GM04504 (cell line): ENCODE data around the gene RMND1.
"Not testable (repeated sequence)": the region's sequence is repeated elsewhere in the genome, so short reads cannot be mapped to it uniquely, and the experiment has no call there.

Source experiments
- DNase-seq: peaks from one replicate; pipeline ENCODE4 v3.0.0-alpha.2; 2012; ENCODE audit warnings: low read depth

Gene RMND1

DNA sequence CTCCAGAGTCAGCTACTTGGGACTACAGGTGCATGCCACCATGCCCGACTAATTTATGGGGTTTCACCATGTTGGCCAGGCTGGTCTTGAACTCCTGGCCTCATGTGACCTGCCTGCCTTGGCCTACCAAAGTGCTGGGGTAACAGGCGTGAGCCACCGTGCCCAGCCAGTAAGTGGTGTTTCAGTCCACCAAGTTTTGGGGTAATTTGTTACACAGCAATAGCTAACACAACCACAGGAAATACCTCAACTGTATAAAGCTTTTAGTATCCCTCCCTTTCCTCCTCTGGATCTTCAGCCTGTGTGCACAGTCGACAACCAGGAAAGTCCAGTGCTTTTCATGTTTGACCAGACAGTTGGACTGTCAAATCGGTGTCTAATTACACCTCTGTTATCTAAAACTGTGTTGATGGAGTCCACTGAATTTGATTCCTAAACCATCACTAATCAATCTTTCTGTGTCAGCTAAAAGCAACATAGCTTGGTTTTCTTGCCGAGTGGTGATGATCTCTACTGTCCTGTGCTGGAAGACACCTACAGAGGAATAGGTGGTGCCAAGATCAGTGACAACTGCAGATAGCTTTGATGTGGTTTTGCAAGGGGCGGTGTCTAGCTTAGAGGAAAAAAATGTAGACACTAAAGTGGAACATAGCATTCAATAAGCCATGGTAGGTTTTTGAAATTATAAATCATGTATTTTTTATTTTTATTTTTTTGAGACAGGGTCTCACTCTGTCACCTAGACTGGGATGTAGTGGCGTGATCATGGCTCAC, 38.4 kb downstream of the RMND1 start:
- DNase-seq, result no peak

DNA sequence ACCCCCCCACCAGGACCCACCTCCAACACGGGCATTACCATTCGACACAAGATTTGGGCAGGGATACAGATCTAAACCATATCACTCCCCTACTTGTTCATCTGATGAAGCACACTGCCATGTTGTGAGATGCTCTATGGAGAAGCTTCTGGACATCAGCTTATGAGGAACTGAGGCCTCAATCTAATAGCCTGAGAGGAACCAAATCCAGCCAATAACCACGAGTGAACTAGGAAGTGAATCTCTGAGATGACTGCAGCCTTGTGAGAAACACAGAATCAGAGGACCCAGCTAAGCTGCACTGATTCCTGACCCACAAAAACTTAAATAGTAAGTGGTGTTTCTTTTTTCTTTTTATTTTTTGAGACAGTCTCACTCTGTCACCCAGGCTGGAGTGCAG, 39.0 kb downstream of the RMND1 start:
- DNase-seq, result no peak

DNA sequence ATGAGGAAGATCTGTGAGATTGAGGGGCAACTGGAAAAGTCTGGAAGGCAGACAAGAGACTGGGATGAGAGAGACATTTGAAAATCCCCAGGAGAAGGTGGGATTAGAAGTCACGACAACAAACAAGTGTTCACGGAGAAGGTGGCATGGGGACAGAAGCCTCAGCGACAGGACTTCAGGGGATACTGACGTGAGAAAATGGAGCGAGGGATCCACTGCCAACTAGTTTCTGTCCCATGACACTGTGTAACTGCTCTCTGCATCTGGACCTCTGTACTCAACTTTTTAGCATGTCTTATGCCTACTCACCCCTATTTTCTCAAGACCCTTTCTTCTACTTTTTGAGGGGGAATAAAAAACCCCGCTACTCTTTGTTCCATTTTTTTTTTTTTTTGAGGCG, 42.2 kb downstream of the RMND1 start:
- no peak for DNase-seq

DNA sequence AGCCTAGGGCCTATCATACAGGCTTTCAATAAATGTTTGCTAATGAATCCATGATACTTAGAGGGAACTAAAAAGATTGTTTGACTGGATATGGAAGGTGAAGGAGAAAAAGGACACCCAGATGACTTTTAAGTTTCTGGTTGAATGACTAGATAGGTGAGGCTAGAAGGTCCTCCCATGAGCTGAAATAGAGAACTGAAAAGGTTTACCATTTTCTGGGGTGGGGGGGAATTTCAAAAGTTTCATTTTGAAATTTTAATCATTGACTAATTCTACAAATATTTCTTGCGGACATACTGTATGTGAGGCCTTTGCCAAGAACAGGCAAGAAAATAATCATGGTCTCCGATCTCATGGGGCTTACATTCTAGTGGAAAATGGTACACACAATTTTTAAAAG, 42.7 kb downstream of the RMND1 start:
- DNase-seq, result no peak

DNA sequence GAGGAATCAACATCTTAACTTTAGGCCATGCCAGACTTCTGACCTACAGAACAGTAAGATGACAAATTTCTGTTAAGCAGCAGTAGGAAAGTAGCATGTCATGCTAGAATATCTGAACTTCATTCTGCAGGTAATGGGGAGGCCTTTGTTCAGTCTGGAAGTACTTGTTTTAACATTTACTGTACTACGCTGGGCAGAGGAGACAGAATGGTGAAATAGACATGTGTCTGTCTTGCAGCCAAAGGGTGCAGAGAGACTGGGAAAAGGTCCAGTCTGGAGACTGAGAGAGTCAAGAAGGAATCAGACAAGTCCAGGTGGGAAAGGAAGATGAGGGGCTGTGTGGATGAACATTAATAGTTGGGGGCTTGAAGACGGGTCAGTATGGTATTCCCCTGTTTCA, 43.1 kb downstream of the RMND1 start:
- no peak for DNase-seq

DNA sequence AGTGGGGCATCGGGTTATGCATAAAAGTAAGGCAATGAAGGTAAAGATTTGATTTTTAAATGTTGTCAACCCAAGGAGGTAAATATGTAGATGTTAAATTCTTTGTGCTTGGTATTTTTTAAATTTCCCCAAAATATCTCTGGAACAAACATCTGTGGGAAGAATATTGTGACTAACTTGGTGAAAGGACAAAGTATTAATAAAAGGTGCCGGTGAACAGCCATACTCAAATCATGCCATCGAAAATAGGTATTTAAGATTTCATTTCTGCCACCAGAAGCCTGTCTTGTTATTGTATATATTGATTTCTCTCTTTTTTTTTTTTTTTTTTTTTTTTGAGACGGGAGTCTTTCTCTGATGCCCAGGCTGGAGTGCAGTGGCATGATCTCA, 48.0 kb downstream of the RMND1 start:
- no peak for DNase-seq

DNA sequence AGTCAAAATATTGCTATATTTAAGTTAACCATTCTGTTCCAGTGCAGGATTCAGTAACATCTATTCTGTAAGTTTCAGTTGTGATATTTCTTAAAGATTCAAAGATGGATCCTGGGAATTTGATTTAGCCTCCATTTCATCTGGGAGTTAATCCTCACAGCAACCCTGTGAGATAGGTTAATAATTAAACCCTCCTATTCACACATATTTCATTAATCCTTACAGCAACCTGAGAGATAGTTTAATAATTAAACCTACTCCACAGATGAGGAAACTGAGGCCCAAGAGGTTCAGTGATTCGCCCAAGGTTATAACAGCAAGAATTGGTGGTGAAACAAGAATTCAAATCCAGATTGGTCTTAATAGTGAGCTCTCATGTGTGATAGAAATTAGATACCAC, 49.7 kb downstream of the RMND1 start:
- no peak for DNase-seq

DNA sequence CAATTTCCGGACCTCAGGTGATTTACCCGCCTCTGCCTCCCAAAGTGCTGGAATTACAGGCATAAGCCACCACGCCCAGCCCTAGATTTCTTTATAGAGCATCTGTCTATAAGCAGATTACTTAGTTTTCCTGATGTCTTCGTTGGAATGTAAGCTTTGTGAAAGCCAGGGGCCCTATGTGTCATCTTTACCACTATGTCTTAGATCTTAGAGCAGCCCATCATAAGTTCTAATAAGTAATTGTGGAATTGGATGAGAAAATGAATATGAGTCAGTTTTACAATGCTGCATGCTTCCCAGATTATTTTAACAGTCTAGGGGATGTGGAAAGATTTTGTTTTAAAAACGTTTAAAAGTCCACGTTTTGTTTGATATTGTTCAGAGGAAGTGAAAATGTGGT, 51.5 kb downstream of the RMND1 start:
- peak; percentile 50 for DNase-seq

DNA sequence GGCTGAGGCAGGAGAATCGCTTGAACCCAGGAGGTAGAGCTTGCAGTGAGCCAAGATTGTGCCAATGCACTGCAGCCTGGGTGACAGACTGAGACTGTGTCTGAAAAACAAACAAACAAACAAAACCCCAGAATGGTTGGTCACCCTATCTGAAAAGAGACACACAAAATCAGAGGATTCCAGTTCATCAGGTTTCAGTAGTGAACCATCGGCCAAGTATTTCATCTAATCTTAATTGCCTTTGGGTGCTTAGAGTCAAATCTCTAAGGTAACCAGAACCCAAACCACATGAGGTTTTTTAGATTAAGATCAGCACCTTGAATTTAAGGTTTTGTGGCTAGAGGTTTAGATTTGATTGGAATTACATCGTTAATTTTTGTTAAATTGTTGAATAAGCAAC, 52.2 kb downstream of the RMND1 start:
- DNase-seq, result no peak

DNA sequence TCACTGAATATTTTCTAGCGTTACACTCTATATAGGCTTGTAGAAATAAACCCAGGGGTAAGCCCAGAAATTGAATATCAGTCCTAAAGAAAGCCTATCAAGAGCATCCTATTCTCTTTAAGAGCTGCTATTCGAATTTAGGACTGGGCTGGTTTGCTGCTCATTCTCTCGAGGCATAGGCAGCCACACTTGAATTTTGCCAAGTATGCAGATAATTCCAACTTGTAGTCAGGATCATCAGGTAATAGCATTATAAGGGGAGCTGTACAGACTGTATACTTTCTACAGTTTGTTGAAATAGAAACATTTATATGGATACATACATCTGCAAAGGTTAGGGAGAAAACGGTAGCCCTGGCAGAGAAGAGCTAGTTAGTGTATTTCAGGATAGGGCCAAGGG, 58.5 kb downstream of the RMND1 start:
- no peak for DNase-seq

DNA sequence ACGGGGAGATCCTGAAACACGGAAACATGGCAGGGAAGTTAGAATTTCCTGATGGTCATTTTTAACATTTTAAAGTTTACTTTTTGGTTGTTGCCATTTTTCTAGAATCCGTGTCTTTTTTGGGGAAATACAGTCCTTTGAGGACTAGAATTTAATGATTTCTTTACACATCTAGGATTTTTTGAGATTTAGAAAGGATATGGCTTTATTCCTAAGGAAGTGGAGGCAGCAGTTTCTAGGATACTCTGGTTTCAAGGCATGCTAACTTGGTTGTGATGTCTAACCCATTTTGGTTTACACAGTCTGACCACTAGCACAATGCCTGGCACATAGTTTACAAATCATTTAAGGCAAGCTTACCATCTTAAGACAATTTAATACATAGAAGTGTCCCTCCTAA, 59.5 kb downstream of the RMND1 start:
- DNase-seq, result no peak

DNA sequence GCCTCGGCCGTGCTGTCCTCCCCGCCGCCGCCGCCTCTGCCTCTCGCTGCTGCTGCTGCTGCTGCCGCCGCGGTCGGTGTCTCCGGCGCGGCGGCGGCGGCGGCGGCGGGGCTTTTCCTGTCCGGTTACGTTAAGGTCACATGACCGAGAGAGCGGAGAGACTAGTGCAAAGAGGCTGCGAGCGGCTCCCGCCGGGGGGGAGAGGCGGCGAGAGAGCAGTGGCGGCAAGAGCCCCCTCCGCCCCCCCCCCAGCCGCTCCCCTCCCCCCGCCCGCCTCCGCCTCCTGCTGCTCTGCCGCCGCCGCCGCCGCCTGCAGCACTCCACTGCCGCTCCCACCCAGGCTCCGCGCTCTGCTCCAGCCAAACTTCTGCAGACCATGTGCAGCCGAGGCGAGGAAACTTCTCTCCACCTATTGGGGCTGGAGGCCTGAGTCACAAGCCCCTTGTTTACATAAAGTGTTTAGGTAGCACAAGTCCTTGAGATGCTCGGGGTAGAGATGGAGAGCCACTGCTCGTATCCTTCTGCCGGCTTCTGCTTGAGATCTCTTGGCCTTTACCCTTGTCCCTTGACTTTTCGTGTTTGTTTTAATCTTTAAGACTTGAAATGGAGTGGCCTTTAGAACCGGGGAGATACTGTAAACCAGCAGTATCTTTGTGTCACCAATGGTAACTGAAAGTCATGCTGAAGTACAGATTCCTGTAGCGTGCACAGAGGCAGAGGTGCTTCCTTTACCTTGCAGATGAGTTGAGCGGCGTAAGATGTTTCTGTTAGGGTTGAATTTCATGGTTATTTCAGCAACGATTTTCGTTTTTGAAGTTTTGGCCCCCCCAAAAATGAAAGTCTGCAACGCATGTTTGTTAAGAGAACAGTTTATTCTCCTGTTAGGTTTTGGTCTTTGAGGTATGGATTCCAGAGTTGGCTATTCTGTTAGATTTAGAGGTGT, 60.2 kb downstream of the RMND1 start, which contains the start of gene ZBTB2:
Gene ZBTB2 (minus strand): TSS at position 89 of the 943 bp plus-strand sequence. CDS start 17,922 bp downstream, outside the sequence.
- no peak for DNase-seq

DNA sequence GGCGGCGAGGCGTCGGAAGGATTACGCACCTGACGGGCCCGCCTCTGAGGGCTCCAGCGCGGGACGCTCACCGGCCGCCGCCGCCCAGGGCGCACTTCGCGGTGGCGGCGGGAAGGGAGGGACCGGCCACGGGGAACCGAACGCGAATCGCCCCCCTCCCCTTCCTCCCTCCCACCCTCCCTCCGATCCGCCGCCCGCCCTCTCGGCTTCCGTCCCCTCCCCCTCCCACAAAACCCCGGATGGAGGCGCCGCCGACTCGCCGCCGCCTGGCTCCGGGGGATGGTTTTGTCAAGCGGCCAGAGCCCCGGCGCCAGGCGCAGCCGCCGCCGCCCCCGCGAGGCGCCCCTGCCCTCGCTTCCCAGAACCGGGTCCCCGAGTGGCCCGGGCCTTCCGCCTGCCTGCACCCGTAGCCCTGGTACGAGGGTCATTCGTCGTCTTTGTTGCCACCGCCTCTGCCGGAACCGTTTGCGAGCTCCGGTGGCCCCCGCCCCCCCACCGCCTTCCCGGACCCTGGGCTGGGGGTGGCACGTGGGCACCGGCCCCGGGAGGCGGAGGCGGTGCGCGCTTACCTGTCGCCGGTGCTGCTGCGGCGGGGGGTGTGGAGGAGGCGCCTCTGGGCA, 61.0 kb downstream of the RMND1 start:
- DNase-seq, result no peak

DNA sequence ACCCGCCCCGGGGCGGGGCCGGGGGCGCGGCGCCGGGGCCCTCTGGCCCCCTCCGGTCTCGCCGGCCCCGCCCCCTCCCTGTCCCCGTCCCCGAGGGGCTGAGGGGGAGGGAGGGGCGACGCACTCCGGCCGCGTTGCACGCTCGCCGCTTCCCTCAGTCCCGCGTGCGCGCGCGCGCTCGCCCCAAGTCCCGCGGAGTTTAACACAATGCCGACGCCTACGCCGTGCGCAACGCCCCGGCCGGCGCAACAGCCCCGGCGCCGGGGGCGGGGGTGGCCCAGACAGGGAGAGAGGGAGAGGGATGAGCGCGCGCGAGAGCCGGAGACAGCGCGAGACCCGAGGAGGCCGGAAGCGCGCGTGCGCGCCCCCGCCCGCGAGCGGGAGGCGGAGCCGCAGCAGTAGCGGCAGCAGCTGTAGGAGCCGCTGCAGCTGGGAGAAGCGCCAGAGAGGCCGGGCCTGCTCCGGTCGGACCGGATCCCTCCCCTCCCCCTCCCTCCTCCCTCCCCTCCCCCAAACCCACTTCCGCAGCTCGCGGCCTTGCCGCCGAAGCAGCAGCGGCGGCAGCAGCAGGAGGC, 61.6 kb downstream of the RMND1 start:
- peak; percentile 99 for DNase-seq

DNA sequence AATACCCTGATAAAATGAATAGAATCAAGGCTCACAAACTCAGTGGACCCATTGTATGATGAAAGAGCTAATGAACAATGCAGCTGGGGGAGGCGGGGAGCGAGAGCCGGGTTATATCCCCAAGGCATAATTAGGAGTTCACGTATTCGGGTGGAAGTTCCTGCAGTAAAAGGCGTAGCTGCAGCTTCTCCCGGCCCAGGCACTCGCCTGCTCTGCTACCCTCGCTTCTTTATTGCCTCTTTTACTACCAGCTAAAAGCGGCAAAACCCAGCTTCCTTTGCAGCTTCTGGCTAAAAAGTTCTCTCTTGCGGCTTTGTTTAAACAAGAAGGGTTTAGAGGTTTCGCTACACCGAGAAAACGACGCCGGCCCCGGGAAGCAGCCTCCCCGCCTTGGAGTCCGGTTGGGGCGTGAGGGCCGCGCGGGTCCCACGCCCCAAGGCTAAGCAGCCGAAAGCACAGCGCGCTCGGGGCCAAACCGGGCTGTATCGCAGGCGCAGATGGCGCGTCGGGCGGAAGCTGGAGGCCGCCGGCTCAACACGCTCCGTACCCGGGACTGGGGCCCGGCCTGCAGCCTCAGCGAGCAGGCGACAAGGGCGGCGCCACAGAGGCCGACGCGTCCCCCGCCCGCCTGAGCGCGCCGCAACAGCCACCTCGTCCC, 62.2 kb downstream of the RMND1 start:
- DNase-seq, result peak; percentile 54

DNA sequence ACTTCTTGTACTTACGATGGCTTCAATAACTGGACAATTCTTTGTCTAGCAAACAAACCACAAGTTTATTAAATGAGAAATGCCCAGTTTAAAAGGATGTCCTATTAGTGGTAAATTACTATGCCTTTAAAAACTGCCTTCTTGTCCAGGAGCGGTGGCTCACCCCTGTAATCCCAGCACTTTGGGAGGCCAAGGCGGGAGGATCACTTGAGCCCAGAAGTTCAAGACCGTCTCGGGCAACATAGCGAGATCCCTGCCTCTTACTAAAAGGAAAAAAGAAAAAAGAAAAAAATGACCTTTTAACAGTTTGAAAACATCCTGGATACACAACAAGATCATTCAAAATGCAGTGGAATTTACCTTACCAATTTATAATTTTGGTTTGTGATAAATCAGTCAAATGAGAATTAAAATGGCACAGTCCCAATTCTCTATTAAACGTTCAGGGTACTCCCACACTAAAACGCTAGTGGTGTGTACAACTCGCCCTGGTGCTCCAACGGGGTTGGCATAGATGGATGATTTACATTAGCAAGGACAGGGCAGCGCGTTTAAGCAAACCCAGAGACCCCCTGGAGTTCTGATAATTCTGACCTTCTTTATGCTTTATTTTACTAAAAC, 62.8 kb downstream of the RMND1 start:
- DNase-seq, result no peak

DNA sequence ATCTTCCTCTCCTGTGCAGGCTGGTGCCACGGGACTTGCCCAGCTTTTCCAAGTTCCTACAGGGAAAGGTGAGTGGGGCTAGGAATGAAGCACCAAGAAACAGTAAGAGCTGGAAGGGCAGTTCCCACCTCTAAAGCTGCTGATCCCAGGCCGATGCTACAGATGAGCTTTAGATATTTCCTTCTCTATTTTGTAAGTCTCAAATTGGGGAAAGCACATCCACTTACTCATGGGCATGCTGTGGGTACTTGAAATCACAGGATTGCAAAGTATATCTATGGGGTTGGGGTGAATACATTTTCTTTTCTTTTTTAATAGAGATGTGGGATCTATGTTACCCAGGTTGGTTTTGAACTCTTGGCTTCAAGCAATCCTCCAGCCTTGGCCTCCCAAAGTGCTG, 63.7 kb downstream of the RMND1 start:
- DNase-seq, result no peak

DNA sequence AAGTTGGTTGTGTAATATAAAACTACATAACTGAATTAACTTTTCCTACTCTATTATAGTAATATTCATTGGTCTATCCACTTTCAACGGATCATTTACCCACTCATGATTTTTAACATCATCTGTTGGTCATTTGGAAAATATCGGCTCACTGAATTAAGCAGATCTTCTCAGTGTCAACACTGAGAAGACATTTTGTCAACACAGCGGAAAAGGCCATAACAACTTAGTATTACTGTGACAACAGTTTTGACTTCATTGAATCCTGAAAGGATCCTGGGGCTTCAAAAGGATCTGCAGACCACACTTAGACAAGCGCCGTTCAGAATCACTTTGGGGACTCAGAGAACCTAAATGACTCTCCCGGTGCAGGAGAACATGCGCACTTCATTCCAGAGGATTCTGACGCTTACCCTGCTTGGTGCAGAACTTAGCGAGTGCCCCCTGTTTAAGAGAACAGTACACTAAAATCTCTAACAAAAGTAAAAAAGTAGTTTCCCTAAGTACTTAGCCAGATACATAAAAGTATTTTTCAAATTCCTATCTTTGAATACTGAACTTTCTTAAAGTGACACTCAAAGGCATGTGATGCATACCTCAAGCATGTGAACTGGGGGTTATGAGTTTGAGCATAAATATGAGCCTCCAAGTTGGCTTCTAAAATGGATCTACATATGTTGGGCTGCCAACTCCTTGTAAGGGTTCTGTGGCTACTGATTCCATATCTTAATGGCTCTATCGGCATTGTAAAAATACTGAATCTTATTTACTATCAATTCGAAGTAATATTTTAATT, 64.6 kb downstream of the RMND1 start:
- DNase-seq, result no peak

DNA sequence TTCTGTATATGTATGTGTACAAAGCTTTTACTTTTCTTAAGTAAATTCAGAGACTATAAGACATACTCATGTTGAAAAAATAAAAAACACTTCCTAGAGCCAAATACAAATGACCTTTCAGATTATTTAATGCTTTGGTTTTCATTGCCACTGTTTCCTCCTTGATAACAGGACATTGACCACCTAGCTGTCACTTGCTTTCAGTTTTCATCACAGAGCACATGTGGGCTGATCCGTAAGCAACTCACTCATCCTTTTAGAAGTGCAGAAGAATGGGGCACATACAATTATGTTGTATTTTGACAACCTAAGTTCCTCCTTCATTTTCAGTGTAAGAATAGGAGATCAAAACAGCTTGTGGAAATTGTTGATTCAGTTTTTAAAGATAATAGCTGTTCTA, 66.7 kb downstream of the RMND1 start:
- no peak for DNase-seq

DNA sequence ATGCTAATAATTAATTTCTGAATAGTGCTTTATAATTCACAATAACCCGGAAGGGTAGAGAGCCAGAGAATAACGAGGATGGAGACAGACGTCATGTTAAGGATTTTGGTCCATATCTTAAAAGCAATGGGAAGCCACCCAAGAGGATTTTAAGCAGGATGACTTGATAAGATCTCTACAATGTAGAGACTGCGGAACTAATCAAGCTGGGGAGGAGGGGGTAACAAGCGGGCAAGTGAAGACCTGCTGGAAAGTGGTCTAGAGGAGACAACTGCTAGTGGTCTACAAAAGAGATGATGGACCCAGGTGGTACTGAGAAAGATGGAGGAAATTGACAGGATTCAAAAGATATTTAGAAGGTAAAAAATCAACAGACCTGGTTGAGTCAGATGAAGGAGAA, 67.8 kb downstream of the RMND1 start:
- no peak for DNase-seq

DNA sequence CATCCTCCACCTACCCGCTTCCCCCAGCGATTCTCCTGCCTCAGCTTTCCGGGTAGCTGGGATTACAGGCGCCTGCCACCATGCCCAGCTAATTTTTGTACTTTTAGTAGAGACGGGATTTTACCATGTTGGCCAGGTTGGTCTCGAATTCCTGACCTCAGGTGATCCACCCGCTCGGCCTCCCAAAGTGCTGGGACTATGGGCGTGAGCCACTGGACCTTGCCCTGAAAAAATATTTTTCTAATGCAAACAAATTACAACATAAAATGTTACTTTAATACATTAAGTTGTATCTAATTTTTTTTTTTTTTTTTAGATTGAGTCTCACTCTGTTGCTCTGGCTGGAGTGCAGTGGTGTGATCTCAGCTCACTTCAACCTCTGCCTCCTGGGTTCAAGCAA, 69.3 kb downstream of the RMND1 start:
- not testable (repeated sequence) for DNase-seq
